Suprapubic skin (tissue), 3 donors: ENCODE results near the gene PTPRF.

Source experiments
- POLR2A ChIP-seq, 2 donors: fragments of 450-650 bp; IDR thresholded peaks; one replicate each; pipeline ENCODE4 v1.6.1; 2017; ENCODE audit warnings: antibody characterized with exemption in 2 of 2, mild to moderate bottlenecking in 2 of 2, moderate library complexity in 2 of 2
- TF ChIP-seq, protein P1 (sequence below), 2 donors: fragments of 200-600 bp in 1 of 2; fragments of 450-650 bp in 1 of 2; sonication (generic) in 1 of 2; IDR thresholded peaks; one replicate each; pipeline ENCODE4 v1.5.1; 2016 to 2019; ENCODE audit warnings: antibody characterized with exemption in 2 of 2, mild to moderate bottlenecking in 1 of 2, moderate library complexity in 1 of 2

DNA sequence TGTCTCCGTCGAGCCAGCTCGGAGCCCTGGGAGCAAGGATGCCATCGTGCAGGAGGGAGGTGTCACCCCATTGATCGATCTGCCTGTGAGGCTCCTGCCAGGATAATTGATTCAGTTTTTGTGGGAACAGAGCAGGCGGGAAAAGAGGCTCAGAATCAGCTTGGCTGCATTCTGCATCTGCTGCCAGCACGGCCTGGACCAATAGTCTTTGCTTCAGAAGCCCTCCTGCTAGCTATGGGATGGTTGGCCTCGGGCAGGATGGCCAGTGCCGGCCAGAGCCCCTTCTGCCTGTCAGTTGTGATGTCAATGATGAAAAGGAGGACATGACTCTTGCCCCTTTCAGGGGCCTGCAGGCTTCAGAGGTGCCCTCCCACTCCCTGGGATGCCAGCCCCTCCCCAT is 39.6 kb downstream of the PTPRF start:
- TF ChIP-seq, protein P1, sequence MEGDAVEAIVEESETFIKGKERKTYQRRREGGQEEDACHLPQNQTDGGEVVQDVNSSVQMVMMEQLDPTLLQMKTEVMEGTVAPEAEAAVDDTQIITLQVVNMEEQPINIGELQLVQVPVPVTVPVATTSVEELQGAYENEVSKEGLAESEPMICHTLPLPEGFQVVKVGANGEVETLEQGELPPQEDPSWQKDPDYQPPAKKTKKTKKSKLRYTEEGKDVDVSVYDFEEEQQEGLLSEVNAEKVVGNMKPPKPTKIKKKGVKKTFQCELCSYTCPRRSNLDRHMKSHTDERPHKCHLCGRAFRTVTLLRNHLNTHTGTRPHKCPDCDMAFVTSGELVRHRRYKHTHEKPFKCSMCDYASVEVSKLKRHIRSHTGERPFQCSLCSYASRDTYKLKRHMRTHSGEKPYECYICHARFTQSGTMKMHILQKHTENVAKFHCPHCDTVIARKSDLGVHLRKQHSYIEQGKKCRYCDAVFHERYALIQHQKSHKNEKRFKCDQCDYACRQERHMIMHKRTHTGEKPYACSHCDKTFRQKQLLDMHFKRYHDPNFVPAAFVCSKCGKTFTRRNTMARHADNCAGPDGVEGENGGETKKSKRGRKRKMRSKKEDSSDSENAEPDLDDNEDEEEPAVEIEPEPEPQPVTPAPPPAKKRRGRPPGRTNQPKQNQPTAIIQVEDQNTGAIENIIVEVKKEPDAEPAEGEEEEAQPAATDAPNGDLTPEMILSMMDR (IDR thresholded peaks at IDR 0.05) = no peak
- TF ChIP-seq POLR2A (IDR thresholded peaks at IDR 0.05) = no peak
